GM19468 (cell line): ENCODE results near the gene TRIM72.
"Not testable (repeated sequence)": the region's sequence is repeated elsewhere in the genome, so short reads cannot be mapped to it uniquely, and the experiment has no call there.

Experiments
- ATAC-seq: cut with Tn5 transposase; IDR thresholded peaks from one replicate; pipeline ENCODE4 v1.9.1; 2021; ENCODE audit warnings: mild to moderate bottlenecking, moderate library complexity, moderate number of reproducible peaks; ENCODE audit not compliant: unreplicated experiment; ENCODE audit errors: extremely low read depth

TRIM72 gene

GRCh38 chr16:31213342-31213741, 577 bp upstream of the TRIM72 start:
- ATAC-seq, result no peak

- ATAC-seq, result no peak
Measured at GRCh38 chr16:31214708-31215286, 878 bp downstream of the TRIM72 start.

GRCh38 chr16:31215287-31216162, 1.6 kb downstream of the TRIM72 start:
- ATAC-seq, result no peak

DNA sequence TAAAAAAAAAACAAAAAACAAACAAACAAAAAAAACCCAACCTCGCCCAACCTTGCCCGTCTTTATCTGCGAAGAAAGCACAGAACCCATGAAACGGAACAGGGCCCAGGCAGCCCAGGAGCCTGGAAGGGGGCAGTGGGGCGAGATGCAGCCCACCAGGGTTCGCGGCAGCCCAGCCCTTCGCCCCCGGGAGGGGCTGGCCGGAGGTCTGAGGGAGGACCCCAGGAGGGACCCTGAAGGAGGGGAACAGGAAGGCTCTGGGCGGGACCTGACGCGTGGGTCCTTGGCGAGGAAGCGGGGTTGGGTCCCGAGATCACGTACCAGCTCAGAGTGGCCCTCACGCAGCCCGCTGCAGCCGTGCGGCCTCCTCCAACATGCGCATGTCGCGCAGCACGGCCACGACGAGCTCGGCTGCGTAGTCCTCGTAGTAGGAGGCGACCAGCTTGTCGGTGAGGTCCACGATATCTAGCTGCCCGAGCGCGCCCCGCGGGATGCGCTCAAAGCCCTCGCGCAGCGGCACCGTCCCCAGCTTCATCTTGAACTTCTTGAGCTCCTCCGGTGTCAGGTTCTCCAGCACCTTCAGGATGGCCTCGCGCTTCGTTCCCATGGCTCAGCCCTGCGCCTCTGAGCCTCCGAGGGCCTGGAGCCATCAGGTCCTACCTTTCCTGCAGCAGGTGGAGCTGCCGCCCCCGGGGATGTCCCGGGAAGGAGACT, 2.7 kb downstream of the TRIM72 start, which contains the start of gene PYDC1:
PYDC1 (minus strand) TSS at position 714 of the 714 bp plus-strand sequence; CDS start at position 607, 107 bp downstream.
- ATAC-seq, result no peak

GRCh38 chr16:31217136-31217530, 3.2 kb downstream of the TRIM72 start:
- ATAC-seq, result no peak

DNA sequence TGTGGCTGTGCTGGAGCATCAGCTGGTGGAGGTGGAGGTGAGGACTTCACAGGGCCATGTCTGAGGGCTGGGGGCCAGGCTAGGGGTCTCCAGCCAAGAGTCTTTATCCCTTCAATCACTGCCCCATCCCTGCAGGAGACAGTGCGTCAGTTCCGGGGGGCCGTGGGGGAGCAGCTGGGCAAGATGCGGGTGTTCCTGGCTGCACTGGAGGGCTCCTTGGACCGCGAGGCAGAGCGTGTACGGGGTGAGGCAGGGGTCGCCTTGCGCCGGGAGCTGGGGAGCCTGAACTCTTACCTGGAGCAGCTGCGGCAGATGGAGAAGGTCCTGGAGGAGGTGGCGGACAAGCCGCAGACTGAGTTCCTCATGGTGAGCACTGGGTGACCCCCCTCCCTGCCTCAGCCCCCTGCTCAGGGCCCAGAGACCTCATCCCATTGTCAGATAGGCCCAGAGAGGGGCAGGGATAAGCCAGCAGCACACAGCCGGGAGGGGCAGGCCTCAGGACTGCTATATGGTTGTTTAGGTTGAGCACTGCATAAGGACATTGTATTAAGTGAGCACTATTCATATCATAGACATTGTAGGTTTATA, 5.3 kb downstream of the TRIM72 start:
- no peak for ATAC-seq

GRCh38 chr16:31221357-31222160, 7.6 kb downstream of the TRIM72 start:
- no peak for ATAC-seq

DNA sequence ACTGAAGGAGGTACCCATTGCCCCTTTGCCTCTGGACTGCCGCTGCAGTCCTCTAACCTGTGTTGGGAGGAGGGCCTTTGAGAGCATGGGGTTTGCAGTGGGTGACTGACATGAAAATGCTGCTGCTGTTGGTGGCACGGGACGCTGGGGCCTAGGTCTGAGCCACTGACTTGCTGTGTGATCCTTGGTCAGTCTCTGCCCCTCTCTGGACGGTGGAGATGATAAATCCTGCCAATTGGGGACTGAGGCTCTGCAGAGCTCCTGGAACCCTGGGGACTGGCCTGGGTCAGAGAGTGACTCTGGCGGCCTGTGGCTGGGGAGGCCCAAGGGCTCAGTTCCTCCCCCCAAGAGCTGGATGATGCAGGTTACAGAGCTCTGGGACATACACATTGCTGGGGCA, 9.1 kb downstream of the TRIM72 start:
- no peak for ATAC-seq

- no peak for ATAC-seq
Measured at GRCh38 chr16:31224092-31224955, 10.4 kb downstream of the TRIM72 start.

- no peak for ATAC-seq
Measured at GRCh38 chr16:31225193-31225592, 11.3 kb downstream of the TRIM72 start.

DNA sequence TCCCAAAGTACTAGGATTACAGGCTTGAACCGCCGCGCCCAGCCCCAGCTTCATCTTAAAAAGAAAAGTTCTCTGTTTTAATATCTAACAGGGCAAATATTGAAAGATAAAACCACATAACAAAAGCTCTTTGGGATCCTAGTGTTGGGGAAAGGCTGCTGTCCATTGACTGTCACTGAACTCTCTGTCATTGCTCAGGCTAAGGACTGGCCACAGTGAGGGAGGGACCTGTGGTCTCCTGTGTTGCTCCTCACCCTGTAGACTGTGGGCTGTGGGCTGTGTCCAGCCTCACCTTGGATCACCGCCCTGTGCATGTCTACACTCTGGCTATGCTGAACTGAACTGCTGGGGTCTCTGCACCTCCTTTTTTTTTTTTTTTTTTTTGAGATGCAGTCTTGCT, 14.3 kb downstream of the TRIM72 start:
- ATAC-seq, result no peak

GRCh38 chr16:31229501-31229900, 15.6 kb downstream of the TRIM72 start:
- no peak for ATAC-seq

GRCh38 chr16:31238041-31238440, 24.1 kb downstream of the TRIM72 start:
- ATAC-seq, result no peak

- ATAC-seq, result no peak
Measured at GRCh38 chr16:31242206-31242605, 28.3 kb downstream of the TRIM72 start.

- ATAC-seq, result no peak
Measured at GRCh38 chr16:31243734-31244670, 30.1 kb downstream of the TRIM72 start.

GRCh38 chr16:31245598-31245997, 31.7 kb downstream of the TRIM72 start:
- not testable (repeated sequence) for ATAC-seq

DNA sequence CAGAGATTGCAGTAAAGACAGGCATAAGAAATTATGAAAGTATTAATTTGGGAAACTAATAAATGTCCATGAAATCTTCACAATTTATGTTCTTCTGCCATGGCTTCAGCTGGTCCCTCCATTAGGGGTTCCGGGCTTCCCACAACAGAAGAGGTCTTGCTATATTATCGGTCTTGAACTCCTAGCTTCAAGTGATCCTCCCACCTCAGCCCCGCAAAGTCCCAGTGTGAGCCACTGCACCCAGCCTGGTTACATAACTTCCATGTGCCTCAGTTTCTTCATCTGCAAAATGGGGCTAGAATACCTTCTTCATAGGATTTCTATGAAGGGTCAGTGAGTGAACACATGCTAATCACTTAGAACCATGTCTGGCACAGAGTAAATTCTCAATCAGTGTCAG, 32.4 kb downstream of the TRIM72 start:
- ATAC-seq, result no peak

DNA sequence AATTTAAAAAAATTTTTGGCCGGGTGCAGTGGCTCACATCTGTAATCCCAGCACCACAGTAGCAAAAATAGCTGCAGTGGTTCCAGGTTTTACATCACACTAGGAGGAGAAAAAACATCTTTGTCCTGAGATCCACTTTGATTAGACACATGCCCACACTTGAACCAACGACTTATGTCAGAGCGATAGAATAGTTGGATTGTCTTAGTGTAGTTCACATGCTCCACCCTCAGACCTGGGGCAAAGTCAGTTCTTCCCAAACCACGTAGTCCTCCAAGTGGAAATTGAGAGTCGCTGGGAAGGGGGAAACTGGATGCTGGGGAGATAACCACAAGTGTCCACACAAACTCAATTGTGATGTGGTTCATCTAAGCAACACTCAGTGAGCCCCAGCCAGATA, 34.4 kb downstream of the TRIM72 start:
- ATAC-seq, result no peak
